NCI-H2196 (cell line): ENCODE measurements around the gene CHTOP.
"Not testable (repeated sequence)": the region's sequence is repeated elsewhere in the genome, so short reads cannot be mapped to it uniquely, and the experiment has no call there.

Source experiments
- DNase-seq: peaks from one replicate; lab custom pipeline; 2025; ENCODE audit not compliant: unreplicated experiment; lab: John Stamatoyannopoulos, UW

Gene CHTOP

GRCh38 chr1:153631047-153632022 is 2.5 kb upstream of the CHTOP start:
- DNase-seq: no peak

- DNase-seq: peak; percentile 75
Observed at GRCh38 chr1:153633161-153633753, 609 bp upstream of the CHTOP start.

- DNase-seq: no peak
Observed at GRCh38 chr1:153635872-153636271, 2.0 kb downstream of the CHTOP start.

GRCh38 chr1:153636312-153636711 is 2.4 kb downstream of the CHTOP start:
- no peak for DNase-seq

GRCh38 chr1:153638261-153638660 is 4.4 kb downstream of the CHTOP start:
- no peak for DNase-seq

GRCh38 chr1:153639280-153639679 is 5.4 kb downstream of the CHTOP start:
- no peak for DNase-seq

- not testable (repeated sequence) for DNase-seq
Observed at GRCh38 chr1:153640213-153640612, 6.3 kb downstream of the CHTOP start.

- DNase-seq: no peak
Observed at GRCh38 chr1:153640861-153641260, 7.0 kb downstream of the CHTOP start.

GRCh38 chr1:153642161-153642560 is 8.3 kb downstream of the CHTOP start:
- no peak for DNase-seq

GRCh38 chr1:153643100-153643499 is 9.2 kb downstream of the CHTOP start:
- DNase-seq: no peak

- DNase-seq: no peak
Observed at GRCh38 chr1:153643816-153644215, 9.9 kb downstream of the CHTOP start.

GRCh38 chr1:153646672-153647345 is 12.9 kb downstream of the CHTOP start:
- no peak for DNase-seq

GRCh38 chr1:153647346-153647714 is 13.5 kb downstream of the CHTOP start:
- no peak for DNase-seq

GRCh38 chr1:153648000-153648643 is 14.3 kb downstream of the CHTOP start:
- DNase-seq: no peak

GRCh38 chr1:153649137-153649862 is 15.4 kb downstream of the CHTOP start:
- DNase-seq: peak; percentile 67

GRCh38 chr1:153649863-153650235 is 16.0 kb downstream of the CHTOP start:
- peak; percentile 88 for DNase-seq

- peak; percentile 23 for DNase-seq
Observed at GRCh38 chr1:153651771-153652170, 17.9 kb downstream of the CHTOP start.

GRCh38 chr1:153652805-153653500 is 19.1 kb downstream of the CHTOP start:
- DNase-seq: no peak

GRCh38 chr1:153655333-153655732 is 21.5 kb downstream of the CHTOP start:
- DNase-seq: peak; percentile 22
